ENCODE measurements around the gene CPEB3.
A peak's percentile ranks its signal among the peaks of the same experiment; 100 is the strongest.

The CPEB3 gene

DNA sequence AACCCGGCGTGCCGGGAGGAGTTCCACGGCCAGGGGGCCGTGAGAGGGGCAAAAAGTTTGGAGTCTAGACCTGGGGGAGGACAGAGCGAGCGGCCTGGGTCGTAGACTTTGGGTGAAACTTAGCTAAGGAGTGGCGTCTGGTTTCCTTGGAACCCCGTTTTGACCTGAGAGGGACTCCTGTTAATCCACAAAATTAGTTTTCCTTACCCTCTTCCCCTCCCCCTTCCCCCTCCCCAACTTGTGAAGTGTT, 663 bp upstream of the CPEB3 start:
- H3K4me3 ChIP-seq (replicated peaks; ENCODE audit: low read depth, low read length): peak overlapping the region; percentile 99
- no peak for TF ChIP-seq CTCF (IDR thresholded peaks at IDR 0.05; ENCODE audit: low read depth, low read length, missing control alignments)
- no peak for DNase-seq (ENCODE audit: extremely low read depth, low read depth)

DNA sequence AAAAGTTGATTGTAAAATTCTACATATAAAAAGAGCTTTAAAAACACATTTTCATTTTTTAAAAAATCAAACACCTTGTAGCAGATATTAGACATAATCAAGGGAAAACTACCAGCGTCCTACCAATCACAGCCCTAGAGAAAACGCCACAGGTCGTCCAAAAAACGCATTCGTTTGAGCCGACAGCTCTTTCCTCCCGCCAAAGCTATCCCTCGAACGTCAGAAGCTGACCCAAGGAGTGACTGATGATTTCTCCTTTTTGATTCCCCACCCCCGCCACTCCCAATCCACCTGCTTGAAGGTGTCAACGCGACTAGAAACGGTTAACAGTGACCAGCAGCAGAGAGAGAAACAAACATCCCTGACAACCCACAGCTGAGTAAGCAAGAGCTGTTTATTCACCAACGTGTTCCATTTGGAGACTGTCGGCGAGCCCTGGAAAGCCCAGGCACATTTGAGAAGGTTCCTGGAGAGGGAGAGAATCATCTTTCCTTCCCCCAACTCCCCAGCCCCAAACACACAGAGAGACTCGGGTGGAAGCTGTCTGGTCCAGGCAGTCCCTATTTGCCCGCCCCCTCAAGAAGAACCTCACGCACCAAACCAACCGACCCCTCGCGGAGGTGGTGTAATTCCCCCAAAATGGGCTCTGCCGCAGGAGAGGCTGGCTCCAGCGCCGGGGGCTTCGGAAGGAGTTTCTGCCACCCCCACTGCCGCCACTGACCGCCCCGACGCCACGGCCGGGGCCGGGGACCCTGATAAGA, 622 bp downstream of the CPEB3 start:
- TF ChIP-seq CTCF (IDR thresholded peaks at IDR 0.05; ENCODE audit: low read depth, low read length, missing control alignments): no peak
- DNase-seq (ENCODE audit: extremely low read depth, low read depth): no peak

DNA sequence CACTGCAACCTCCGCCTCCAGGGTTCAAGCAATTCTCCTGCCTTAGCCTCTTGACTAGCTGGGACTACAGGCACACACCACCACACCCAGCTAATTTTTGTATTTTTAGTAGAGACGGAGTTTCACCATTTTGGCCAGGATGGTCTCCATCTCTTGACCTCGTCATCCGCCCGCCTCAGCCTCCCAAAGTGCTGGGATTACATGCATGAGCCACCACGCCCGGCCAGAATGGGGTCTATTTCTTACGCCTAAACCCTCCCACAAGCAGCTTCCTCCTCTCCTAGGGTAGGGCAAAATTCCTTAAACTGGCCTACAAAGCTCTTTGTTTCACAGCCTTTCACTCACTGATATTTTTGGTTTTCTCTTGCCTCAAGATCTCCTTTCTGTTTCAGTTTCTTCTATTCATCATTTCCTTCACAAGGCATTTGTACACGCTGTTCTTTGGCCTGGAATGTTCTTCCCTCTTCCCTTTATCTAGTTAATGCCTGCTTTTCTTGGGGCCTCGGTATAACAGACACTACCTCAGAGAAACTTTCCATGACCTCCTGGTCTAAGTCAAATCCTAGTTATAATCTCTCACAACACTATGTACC, 6.7 kb downstream of the CPEB3 start:
- H3K4me3 ChIP-seq (replicated peaks; ENCODE audit: low read depth, low read length): no peak overlapping the region
- DNase-seq (ENCODE audit: extremely low read depth, low read depth): no peak
- TF ChIP-seq CTCF (IDR thresholded peaks at IDR 0.05; ENCODE audit: low read depth, low read length, missing control alignments): no peak

More for the DNA sequence above, 622 bp downstream of the CPEB3 start:
- peak overlapping the region; percentile 99 for H3K4me3 ChIP-seq (replicated peaks; ENCODE audit: low read depth, low read length)

- DNase-seq (ENCODE audit: extremely low read depth, low read depth): no peak
- H3K4me3 ChIP-seq (replicated peaks; ENCODE audit: low read depth, low read length): no peak overlapping the region
- no peak for TF ChIP-seq CTCF (IDR thresholded peaks at IDR 0.05; ENCODE audit: low read depth, low read length, missing control alignments)
Measured at GRCh38 chr10:92278996-92279696, 11.7 kb downstream of the CPEB3 start.

DNA sequence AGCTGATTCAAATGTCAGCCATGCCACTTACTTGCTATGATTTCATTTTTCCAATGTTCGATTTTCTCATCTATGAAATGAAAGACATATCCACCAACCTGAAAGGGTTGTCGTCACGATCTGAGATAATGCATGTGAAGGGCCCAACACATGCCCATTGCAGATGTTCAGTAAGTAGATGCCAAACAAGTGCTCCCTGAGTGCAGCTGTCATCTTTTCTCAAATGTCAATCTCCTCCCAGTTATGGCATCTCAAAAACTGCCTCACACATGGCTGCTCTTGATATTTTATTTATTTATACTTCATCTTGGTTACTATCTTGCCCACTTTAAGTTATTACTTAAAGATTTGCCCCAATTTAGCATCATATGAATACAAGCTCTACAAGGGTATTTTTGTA, 16.8 kb downstream of the CPEB3 start:
- no peak for DNase-seq (ENCODE audit: extremely low read depth, low read depth)
- no peak overlapping the region for H3K4me3 ChIP-seq (replicated peaks; ENCODE audit: low read depth, low read length)
- TF ChIP-seq CTCF (IDR thresholded peaks at IDR 0.05; ENCODE audit: low read depth, low read length, missing control alignments): no peak

DNA sequence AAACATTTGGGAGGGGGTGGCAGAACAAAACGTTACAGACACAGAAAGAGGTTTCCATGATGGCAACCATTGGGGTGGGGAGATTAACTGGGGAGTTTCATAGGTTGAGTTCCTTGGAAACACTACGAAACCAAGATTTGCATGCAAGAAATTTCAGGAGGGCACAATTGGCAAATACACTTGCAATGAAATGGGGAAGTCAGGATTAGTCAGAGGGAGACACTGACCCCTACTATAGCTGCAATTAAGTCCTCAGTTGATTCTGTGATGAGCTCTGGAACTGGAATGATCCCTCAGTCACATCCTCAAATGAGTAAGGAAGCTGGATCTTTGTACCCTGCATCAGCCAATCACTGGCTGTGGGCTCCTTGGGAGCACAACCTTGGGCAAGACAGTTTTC, 22.1 kb downstream of the CPEB3 start:
- no peak for TF ChIP-seq CTCF (IDR thresholded peaks at IDR 0.05; ENCODE audit: low read depth, low read length, missing control alignments)
- no peak for DNase-seq (ENCODE audit: extremely low read depth, low read depth)
- no peak overlapping the region for H3K4me3 ChIP-seq (replicated peaks; ENCODE audit: low read depth, low read length)
